Gastrocnemius medialis (tissue), 4 donors: ENCODE results near the gene CNR2.

Source experiments
- CTCF ChIP-seq, 5 experiments: fragments of 450-650 bp in 3 of 5; fragments of 200-600 bp in 2 of 5; sonication (generic) in 2 of 5; IDR thresholded peaks in 4 of 5; conservative IDR thresholded peaks in 1 of 5; 1 replicate in 4 of 5; 2 replicates in 1 of 5; pipeline ENCODE4 v1.5.1; 2016 to 2019; ENCODE audit warnings: antibody characterized with exemption in 5 of 5, mild to moderate bottlenecking in 3 of 5, moderate library complexity in 3 of 5
- POLR2A ChIP-seq, 2 donors: fragments of 450-650 bp; IDR thresholded peaks; one replicate each; pipeline ENCODE4 v1.6.1; 2017; ENCODE audit warnings: antibody characterized with exemption in 2 of 2, mild to moderate bottlenecking in 2 of 2, moderate library complexity in 2 of 2

GRCh38 chr1:23930270-23930669 lies 17.1 kb upstream of the CNR2 start:
- no peak for TF ChIP-seq CTCF (IDR thresholded peaks at IDR 0.05 in 4 of 5, conservative IDR thresholded peaks at IDR 0.05 in 1 of 5)
- TF ChIP-seq POLR2A (IDR thresholded peaks at IDR 0.05): no peak
